Thoracic aorta endothelial cell (primary cell): Measurements from ENCODE around the gene CFTR. TPM values are rescaled to one million over a fixed set of nuclear protein-coding genes. Genes with fewer than 3 reads are reported as not detected.

ENCODE experiments used
- small RNA-seq: library from RNA; depleted of rRNA; stranded (forward); fragments of <200 nt; gene quantifications from one replicate; pipeline ENCODE3, GENCODE V24; 2012
- total RNA-seq: library from RNA; depleted of rRNA; stranded (reverse); fragments of >200 nt; gene quantifications from 2 replicates; pipeline ENCODE4 v1.2.3, GENCODE V29; 2012

CFTR gene
- total RNA-seq = not detected in 2 replicates

DNA sequence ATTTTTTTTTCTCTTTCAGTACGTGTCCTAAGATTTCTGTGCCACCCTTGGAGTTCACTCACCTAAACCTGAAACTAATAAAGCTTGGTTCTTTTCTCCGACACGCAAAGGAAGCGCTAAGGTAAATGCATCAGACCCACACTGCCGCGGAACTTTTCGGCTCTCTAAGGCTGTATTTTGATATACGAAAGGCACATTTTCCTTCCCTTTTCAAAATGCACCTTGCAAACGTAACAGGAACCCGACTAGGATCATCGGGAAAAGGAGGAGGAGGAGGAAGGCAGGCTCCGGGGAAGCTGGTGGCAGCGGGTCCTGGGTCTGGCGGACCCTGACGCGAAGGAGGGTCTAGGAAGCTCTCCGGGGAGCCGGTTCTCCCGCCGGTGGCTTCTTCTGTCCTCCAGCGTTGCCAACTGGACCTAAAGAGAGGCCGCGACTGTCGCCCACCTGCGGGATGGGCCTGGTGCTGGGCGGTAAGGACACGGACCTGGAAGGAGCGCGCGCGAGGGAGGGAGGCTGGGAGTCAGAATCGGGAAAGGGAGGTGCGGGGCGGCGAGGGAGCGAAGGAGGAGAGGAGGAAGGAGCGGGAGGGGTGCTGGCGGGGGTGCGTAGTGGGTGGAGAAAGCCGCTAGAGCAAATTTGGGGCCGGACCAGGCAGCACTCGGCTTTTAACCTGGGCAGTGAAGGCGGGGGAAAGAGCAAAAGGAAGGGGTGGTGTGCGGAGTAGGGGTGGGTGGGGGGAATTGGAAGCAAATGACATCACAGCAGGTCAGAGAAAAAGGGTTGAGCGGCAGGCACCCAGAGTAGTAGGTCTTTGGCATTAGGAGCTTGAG lies at the start of gene CFTR:
Gene CFTR, plus strand, starts transcription at position 801 of the 830 bp plus-strand sequence. CDS start 70 bp downstream, outside the sequence.

Small RNAs within 50 kb of the gene (small RNA-seq; reads per million reads assigned to genes)
- gene AC000111.1 = not detected
- not detected for gene AC000111.2

Other genes with a start within 250 kb of the CFTR start
- gene WNT2, start 157.0 kb upstream of the CFTR start, total RNA-seq = not detected in 2 replicates
- not detected in 2 replicates for gene ASZ1, start 52.5 kb upstream of the CFTR start, total RNA-seq